OCI-LY1 (cell line): Measurements from ENCODE around the gene KAT2B.

ENCODE experiments used
- EZH2 ChIP-seq: fragments of 200-600 bp; sonication (generic), shearing (Covaris generic); IDR thresholded peaks from 2 replicates; pipeline ENCODE4 v1.8.0; 2017; ENCODE audit warnings: borderline replicate concordance, mixed run types, mild to moderate bottlenecking, antibody characterized with exemption, low read length, moderate library complexity, mixed read lengths
- TF ChIP-seq, protein P1 (sequence below): fragments of 200-600 bp; sonication (generic), shearing (Covaris generic); IDR thresholded peaks from 2 replicates; pipeline ENCODE4 v1.5.1; 2017; ENCODE audit warnings: mild to moderate bottlenecking, antibody characterized with exemption, low read length, moderate library complexity, mixed read lengths

DNA sequence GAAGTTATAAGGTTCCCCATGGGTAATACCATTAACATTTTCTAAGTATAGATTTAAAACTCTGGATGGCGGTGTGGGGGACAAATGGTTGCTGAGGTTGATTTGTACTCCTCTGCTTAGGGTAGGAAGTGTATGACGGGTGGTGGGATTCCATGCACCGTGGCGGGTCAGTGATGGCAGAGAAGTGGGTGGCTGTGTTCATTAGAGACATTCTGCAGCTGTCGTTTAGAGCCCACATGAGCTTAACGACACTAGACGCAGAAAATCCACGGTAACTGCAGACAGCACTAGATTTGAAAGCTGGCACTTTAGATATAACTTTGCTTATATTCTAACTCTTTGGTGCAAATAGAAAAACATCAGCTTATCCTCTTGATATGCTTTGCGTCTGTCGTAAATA is 108.2 kb downstream of the KAT2B start:
- TF ChIP-seq, protein P1, sequence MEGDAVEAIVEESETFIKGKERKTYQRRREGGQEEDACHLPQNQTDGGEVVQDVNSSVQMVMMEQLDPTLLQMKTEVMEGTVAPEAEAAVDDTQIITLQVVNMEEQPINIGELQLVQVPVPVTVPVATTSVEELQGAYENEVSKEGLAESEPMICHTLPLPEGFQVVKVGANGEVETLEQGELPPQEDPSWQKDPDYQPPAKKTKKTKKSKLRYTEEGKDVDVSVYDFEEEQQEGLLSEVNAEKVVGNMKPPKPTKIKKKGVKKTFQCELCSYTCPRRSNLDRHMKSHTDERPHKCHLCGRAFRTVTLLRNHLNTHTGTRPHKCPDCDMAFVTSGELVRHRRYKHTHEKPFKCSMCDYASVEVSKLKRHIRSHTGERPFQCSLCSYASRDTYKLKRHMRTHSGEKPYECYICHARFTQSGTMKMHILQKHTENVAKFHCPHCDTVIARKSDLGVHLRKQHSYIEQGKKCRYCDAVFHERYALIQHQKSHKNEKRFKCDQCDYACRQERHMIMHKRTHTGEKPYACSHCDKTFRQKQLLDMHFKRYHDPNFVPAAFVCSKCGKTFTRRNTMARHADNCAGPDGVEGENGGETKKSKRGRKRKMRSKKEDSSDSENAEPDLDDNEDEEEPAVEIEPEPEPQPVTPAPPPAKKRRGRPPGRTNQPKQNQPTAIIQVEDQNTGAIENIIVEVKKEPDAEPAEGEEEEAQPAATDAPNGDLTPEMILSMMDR = no peak
- TF ChIP-seq EZH2 = no peak
